HTERT RPE-1 (cell line): Measurements from ENCODE around the gene SPDYE6.
"Not testable (repeated sequence)": the region's sequence is repeated elsewhere in the genome, so short reads cannot be mapped to it uniquely, and the experiment has no call there.

ENCODE experiments used
- in situ Hi-C: fragments of 300-500 bp; cut with MboI; formaldehyde crosslinking; loops from 4 replicates; pipeline ENCODE4 v1.14.3; 2020; ENCODE audit warnings: low sequenced_read_pairs

Gene SPDYE6

GRCh38 chr7:102356344-102356743, at the start of gene SPDYE6:
TSS of gene SPDYE6 (minus strand) at chr7:102356444. CDS start at chr7:102356023, 421 bp downstream.
- in situ Hi-C loops = not testable (repeated sequence)

GRCh38 chr7:102404862-102405188, 48.6 kb upstream of the SPDYE6 start:
- in situ Hi-C loops = not testable (repeated sequence)

DNA sequence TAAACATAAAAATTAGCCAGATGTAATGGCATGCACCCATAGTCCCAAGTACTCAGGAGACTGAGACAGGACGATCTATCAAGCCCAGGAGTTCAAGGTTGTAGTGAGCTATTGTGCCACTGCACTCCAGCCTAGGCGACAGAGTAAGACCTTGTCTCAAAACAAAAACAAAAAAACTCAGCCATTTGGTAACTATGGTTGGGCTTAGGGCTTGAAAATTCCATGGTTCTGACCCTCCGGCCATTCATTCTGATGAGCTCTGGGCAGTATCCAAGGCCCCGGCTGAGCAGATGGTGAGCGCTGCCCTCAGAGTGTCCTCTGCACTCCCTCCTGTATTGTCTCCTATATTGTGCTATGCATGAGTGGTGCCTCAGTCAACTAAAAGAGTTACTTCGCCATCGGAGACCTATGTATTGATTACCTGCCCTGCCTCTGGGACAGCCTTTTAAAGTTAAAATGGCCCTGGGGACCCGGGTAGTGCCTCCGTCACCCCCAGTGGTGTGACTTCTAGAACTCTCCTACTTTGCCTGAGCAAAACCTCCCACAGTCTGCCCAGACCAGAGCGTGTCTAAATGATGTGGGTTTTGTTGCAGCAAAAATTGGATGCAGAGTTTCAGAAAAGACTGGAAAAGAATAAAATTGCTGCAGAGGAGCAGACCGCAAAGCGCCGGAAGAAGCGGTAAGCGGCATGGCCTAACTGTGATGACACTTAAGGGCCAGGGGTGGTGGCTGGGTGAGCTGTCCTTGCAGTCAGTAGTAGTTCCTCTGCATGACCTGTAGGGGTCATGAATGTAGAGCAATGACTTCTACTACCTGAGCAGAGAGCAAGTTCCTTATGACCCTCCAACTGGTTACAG, 48.0 kb upstream of the SPDYE6 start:
- in situ Hi-C loops = no loop called here

- in situ Hi-C loops = no loop called here
Measured at GRCh38 chr7:102403563-102403962, 47.3 kb upstream of the SPDYE6 start.

GRCh38 chr7:102400360-102400759, 44.1 kb upstream of the SPDYE6 start:
- in situ Hi-C loops = no loop called here

- in situ Hi-C loops = no loop called here
Measured at GRCh38 chr7:102398543-102398942, 42.3 kb upstream of the SPDYE6 start.

GRCh38 chr7:102396710-102397019, 40.4 kb upstream of the SPDYE6 start:
- in situ Hi-C loops = no loop called here

GRCh38 chr7:102395873-102396709, 39.8 kb upstream of the SPDYE6 start, which contains the start of gene PRKRIP1:
TSS of gene PRKRIP1 (plus strand) at chr7:102396363. CDS start at chr7:102396412, 49 bp downstream.
- in situ Hi-C loops = no loop called here

DNA sequence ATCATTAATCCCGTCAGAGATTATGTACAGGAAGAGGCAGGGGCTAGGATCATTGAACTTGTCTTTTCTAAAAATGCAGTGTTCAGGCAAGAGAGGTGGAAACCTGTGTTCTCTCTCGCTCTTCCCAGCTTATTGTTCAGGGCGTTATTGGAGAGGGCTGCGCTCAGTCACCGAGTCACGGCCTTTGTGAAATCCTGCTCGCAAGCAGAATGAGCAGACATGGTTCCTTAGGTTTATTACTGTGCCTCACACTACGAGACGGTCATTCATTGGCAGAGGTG, 39.3 kb upstream of the SPDYE6 start:
- in situ Hi-C loops = no loop called here

DNA sequence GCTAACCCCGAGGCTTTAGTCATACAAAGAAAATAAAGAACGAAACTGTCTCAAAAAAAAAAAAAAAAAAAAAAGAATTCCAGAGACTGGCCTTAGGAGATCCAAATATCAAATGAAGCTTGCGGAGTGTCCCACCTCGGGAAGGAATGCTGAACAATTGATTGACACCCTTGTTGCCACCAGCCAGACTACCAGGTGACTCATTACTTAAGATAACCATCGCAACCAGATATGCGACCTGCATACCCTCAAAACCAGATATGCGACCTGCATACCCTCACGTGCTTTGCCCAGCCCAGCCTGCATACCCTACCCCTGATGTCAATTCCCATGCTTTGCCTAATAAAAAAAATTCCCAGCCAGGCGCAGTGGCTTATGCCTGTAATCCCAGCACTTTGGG, 37.2 kb upstream of the SPDYE6 start:
- in situ Hi-C loops = no loop called here

DNA sequence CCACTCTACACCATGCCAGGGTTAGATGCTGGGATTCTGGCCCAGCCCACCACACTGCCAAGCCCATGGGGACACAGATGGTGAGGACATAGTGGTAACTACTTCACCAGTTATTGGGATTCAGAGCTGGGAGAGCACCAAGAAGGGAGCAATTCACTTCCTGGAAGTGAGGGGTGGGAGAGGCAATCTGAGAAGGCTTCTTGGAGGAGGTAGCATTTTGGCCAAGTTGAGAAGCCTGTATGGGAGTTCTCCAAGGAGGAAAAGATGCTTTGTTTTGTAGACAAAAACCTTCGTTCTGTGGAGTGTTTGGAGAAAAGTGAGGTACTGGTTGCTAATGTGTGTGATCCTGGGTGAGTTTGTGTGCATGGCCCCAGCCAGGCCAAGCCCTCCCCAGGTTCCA, 36.1 kb upstream of the SPDYE6 start:
- in situ Hi-C loops = no loop called here

DNA sequence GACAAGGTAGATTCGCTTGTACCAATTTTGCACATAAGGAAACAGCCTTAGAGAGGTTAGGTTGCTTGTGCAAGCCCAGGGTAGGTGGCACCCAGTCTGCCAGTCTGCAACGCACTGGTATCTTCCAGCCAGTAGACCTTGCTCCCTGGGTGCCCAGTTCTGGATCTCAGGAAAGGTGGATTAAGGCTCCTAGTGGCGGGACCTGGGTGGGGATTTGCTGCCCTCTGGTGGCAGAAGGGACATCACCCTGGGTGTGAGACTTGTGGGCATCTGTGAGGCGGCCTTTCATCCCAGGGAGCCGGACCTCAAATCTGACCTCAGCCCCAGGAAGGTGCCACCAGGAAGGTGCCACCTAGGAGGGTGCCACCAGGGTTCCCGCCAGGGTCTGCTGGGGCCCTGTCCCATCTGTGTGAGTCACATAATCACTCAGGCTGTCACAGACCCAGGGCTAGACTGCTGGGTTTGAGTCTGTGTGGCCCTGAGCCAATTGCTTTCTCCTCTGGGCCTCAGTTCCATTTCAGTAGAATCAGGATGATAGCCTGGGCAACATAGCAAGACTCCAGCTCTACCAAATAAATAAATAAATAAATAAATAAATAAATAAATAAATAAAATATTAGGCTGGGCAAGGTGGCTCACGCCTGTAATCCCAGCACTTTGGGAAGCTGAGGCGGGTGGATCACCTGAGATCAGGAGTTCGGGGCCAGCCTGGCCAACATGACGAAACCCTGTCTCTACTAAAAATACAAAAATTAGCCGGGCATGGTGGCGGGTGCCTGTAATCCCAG, 34.6 kb upstream of the SPDYE6 start:
- in situ Hi-C loops = no loop called here

DNA sequence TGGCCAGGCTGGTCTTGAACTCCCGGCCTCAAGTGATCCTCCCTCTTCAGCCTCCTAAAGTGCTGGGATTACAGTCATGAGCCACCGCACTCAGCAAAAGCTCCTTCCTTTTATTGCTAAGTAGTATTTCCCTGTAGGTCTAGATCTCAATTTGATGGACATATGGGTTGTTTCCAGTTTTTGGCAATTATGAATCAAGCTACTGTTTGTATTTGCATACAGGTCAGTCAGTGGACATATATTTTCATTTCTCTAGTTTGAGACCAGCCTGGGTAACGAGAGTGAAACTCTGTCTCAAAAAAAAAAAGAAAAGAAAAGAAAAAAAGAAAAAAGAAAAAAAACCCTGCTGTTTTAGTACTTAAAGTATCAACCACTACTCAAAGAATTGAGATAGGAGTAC, 33.6 kb upstream of the SPDYE6 start:
- in situ Hi-C loops = no loop called here

DNA sequence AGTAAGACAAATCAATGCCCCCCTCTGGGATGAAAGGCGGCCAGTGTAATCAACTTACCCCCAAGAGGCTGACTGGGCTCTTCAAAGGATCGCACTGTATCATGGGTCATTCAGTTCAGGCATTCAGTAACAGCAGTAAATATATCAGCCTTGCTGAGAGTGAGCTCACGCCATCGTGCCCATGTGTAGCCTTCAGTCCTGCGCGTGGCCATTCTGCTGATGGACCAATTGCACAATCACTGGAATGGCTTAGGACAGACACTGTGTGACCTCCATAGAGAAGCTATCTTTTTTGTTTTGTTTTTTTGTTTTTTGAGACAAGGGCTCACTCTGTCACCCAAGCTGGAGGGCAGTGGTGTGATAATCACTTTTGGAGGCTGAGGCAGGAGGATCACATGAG, 30.8 kb upstream of the SPDYE6 start:
- in situ Hi-C loops = no loop called here

DNA sequence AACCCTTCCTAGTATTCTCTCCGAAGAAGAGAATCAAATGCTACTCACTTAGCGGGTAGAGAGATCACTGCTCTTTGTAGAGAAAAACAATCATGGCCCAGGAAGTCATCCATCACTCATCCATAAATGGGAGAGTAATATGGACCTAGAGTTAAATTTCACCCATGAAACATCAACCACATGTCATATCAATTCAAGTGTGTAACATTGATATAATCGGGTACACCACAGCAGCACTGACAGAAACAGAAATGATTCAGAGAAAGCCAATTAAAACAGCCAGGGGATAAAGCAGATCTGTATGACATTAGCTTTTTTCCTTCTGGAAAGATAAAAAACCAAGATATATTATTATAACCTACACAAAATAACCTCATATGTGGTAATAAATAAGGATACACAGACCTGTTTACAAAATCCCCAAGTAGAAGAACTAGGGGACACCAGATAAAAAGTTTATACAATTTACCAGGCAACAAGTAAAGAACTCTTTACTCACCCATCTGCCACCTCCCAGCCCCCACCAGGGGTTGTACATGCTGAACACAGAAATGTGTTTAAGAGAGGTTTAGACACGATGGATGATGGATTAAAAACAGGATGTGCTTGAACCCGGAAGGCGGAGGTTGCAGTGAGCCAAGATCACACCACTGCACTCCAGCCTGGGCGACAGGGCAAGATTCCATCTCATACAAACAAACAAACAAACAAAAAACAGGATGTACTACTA, 25.6 kb upstream of the SPDYE6 start:
- in situ Hi-C loops = not testable (repeated sequence)

DNA sequence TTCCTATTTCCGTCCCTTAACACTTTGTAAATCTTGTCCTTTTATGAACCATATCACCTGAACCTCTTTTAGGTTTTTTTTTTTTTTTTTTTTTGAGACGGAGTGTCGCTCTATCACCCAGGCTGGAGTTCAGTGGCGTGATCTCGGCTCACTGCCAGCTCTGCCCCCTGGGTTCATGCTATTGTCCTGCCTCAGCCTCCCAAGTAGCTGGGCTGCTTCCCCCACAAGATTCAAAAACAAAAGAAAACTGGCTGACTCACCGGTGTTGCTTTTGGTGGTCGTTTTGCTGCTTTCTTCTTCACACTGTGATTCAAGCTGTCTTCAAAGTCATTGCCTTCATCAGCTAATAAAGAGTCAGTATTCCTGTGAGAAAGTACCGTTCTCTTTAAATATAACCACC, 24.6 kb upstream of the SPDYE6 start:
- in situ Hi-C loops = not testable (repeated sequence)

DNA sequence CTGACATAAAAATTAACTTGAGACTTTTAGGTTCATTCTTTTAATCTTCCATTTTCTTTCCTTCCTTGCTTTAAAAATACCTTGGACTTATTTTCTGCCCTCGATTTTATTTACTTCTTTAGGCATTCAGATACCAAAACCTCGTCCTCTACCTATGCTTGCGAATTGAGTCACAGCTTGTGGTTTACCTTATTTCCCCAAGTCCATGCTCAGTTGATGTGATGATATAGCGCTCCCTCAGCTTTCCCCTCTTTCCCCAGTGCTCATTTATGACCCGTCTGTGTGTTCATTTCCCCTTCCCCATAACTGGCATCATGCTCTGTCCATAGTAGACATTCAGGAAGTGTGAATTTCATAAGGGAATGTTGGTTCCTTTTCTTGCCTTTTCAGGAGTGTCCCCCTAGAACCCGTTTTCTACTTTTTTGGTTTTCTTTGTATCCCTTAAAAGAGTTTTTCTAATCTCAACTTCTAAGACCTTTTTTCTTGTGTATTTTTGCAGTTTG, 20.8 kb upstream of the SPDYE6 start:
- in situ Hi-C loops = no loop called here

DNA sequence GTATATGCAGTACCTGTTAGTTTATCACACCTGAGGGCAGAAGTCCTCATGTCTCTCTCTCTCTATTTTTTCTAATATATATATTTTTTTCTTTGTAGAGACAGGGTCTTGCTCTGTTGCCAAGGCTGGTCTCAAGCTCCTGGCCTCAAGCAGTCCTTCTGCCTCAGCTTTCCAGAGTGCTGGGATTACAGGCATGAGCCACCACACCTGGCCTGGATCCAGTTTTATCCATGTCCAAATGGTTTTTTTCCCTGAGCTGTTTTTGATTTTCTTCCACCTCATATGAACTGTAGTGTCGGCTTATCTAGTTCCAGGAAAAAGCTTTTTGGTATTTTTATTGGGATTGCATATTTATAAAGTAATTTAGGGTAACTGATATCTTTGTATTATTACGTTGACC, 16.6 kb upstream of the SPDYE6 start:
- in situ Hi-C loops = not testable (repeated sequence)

DNA sequence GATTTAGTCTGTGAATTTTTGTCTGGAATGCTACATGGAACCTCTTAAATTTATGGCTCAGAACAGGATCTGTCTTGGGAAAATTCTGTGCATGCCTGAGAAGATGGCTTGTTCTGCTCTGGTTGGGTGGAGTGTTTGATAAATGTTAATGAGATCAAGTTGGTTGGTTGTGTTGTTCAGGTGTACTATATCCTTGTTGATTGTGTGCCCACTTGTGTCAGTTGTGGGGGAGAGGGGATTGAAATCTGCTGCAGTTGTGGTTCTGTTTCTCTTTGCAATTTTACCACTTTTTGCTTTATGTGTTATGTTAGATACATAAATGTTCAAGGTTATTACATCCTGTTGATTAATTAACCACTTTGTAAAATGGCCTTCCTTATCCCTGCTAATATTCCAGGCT, 13.8 kb upstream of the SPDYE6 start:
- in situ Hi-C loops = not testable (repeated sequence)

GRCh38 chr7:102365390-102365789, 9.1 kb upstream of the SPDYE6 start:
- in situ Hi-C loops = not testable (repeated sequence)

DNA sequence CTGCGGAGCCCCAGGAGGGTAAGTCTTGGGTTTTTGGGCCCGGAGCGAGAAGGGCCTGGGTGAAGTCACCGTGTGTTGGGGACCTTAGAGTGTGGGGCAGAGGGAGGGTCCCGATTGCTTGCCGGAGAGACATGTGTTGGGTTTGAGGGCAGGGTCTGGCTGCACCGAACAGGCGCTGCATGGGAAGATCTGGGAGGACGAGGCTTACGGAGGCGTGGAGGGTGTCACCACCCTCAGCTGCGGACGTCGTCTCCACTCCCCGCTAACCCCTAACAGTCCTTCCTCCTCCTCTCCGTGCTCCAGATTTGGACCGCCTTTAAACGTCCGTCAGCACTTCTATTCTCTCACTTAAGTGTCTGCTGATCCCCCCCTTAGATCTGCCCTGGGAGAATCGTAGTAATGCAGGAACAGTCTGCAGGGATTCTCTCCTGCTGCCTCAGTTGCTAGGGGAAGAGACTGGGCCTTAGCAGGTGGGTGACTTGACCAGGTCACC, 8.2 kb upstream of the SPDYE6 start:
- in situ Hi-C loops = not testable (repeated sequence)
